Measurements from ENCODE around the gene NPM1.
"Not testable (repeated sequence)": the region's sequence is repeated elsewhere in the genome, so short reads cannot be mapped to it uniquely, and the experiment has no call there.

DNA sequence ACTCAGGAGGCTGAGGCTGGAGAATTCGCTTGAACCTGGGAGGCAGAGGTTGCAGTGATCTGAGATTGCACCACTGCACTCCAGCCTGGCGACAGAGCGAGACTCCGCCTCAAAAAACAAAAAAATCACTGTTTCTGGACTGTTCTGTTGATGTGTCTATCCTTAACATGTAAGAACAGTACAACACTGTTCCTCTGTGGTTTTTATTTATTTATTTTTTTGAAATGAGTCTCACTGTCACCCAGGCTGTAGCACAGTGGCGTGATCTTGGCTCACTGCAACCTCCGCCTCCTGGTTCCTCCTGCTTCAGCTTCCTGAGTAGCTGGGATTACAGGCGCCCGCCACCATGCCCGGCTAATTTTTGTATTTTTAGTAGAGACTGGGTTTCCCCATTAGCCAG, 11.0 kb downstream of the NPM1 start:
- TF ChIP-seq, protein P1, sequence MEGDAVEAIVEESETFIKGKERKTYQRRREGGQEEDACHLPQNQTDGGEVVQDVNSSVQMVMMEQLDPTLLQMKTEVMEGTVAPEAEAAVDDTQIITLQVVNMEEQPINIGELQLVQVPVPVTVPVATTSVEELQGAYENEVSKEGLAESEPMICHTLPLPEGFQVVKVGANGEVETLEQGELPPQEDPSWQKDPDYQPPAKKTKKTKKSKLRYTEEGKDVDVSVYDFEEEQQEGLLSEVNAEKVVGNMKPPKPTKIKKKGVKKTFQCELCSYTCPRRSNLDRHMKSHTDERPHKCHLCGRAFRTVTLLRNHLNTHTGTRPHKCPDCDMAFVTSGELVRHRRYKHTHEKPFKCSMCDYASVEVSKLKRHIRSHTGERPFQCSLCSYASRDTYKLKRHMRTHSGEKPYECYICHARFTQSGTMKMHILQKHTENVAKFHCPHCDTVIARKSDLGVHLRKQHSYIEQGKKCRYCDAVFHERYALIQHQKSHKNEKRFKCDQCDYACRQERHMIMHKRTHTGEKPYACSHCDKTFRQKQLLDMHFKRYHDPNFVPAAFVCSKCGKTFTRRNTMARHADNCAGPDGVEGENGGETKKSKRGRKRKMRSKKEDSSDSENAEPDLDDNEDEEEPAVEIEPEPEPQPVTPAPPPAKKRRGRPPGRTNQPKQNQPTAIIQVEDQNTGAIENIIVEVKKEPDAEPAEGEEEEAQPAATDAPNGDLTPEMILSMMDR (IDR thresholded peaks at IDR 0.05): not testable (repeated sequence)
- TF ChIP-seq POLR2AphosphoS5, POLR2A (IDR thresholded peaks at IDR 0.05): not testable (repeated sequence)

Data from breast epithelium (tissue), 3 donors.